Measurements from ENCODE around the gene FADS1. TPM values are rescaled to one million over a fixed set of nuclear protein-coding genes. Genes with fewer than 3 reads are reported as not detected.

Gene FADS1
- total RNA-seq, 2 experiments from 2014 or later: 18.3 to 19.1 TPM

DNA sequence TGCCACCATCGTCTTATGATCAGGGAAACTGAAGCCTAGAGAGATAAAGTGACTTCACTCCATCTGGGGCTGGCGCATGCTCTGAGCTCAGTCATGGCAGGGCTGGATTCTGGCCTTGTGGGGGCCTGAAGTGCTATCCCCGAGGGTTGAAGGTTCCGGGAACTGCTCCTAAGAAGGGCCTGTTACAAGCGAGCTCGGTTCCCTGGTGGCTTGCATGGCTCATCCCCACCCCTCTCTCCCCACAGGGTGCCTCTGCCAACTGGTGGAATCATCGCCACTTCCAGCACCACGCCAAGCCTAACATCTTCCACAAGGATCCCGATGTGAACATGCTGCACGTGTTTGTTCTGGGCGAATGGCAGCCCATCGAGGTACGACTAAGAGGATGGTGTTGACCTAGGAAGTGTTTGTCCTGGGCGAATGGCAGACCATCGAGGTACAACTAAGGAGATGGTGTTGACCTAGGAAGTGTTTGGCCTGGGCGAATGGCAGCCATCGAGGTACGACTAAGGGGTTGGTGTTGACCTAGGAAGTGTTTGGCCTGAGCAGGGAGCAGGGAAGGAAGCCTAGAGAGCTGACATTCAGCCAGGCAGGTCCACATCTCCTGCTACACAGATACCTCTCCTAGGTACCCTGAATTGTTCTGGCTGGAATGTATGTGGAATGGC, 31.2 kb upstream of the FADS1 start:
- POLR2A ChIA-PET: no interaction called here
- CTCF ChIA-PET: no interaction called here

DNA sequence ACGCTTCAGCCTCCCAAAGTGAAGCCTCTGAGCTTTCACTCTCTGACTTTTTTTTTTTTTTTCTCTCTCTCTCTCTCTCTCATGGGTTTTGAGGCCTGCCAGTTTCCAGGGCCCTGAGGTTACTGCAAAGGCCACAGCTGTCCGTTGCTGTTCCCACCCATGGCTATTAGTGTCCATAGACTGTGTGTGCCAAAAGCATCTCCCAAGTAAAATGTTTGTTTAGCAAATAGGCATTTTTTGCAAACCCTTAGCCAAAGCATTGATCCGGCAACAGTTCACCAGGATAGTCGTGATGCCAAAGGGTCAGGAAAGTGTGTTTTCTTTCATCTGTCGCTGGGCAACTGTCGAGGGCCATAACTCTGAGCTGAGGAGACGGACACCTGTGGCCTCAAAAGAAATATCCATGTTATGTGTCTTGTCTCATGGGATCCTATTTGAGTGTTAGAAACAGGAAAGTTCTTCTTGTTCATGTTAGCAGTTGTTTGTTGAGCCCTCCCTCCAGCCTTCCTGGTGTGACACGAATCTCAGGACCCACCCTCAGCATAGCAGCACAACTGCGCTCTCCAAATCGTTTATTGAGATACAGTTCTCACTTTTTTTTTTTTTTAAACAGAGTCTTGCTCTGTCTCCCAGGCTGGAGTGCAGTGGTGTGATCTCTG, 29.7 kb upstream of the FADS1 start:
- ChIA-PET POLR2A (no interaction called here), CTCF (interaction anchor here (0.8 to 1.2 kb wide), 2 partner anchors 24 to 235 kb away, joined by 3 read pairs; no protein-coding TSS in a partner anchor)

DNA sequence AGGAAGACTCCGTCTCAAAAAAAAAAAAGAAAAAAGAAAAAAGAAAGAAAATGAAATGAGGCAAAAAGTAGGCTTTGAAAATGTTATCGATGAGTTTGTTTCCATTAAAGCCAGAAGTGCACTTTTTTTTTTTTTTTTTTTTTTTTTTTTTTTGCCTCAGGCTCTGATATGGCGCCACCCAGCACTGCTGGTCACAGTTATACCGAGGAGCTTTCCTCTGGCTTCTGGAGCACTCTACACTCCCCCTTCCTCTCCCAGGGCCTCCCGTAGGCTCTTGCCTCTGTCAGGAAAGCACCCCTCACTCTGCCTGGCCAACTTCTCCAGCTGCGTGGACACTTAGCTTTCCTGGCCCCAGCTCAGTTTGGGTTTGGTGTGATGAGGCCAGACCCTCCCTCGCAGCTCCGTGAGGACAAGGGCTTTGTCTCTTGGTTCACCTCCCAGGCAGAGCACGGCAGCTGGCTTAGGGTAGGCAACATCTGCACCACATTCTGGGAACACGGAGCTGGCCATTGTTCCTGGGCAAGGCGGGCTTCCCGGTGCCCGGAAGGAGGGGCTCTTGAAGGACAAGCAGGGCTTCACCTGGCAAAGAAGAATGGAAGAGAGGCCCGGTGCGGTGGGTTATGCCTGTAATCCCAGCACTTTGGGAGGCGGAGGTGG, 28.2 kb upstream of the FADS1 start:
- POLR2A ChIA-PET: no interaction called here

DNA sequence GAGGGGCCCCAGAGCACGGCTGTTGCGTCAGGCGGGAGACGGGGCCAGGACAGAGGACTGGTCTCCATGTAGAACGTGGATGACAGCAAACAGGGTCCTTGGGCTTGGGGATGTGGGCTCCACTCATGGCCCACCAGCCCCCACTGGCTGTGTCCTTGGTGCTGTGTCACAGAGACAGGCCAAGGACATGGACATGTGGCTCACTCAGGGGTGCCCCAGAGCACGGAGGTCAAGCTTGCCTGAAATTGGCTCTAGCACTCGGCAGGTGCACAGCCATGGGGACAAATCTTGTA, 25.7 kb upstream of the FADS1 start:
- CTCF ChIA-PET: no interaction called here
- POLR2A ChIA-PET: no interaction called here

More for the DNA sequence above, 28.2 kb upstream of the FADS1 start:
- CTCF ChIA-PET: interaction anchor here (0.7 to 1.2 kb wide), 2 partner anchors 26 to 1040 kb away, joined by 3 to 6 read pairs; no protein-coding TSS in a partner anchor

DNA sequence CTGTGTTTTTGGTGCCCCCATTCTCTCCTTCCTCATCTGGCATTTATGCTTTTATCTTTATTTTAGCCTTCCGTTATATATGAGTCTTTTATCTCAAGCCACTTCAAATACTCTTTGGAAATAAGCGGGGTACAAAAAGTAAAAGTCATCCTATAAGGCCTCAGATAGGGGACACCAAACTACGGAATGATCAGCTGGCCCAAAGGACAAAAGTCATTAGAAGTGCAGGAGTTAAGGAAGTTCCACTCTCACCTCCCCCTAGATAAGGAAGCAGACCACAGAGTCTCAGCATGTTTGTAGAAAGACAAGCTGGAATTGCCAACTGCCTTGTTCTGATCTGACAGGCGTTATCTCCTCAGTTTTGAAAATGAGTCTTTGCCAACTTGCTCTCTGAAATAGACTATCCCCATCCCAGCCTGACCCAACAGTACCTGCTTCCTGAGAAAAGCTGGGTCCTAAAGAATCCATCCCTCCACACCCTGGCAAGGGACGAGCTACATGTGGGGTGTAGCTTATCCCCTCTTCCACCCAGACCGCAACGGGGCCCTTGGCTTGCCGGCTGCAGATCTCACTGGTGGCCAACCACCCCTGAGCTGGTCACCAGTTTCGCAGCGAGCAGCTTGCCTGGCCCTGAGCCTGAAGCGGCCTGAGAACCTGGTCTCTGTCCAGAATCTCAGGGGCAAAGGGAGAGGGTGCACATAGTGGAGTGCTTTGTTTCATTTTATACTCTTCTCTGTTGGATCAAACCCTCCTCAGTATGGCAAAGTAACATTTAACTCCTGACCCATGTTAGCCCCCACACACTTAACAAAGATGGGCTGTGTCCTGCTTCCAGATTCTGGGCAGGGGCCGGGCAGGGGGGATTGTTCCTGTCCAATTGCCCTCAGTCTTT, 25.1 kb upstream of the FADS1 start:
- ChIA-PET POLR2A (interaction anchor here (0.7 kb wide), 1 partner anchor 55 kb away, joined by 3 read pairs; no protein-coding TSS in a partner anchor), CTCF (no interaction called here)

DNA sequence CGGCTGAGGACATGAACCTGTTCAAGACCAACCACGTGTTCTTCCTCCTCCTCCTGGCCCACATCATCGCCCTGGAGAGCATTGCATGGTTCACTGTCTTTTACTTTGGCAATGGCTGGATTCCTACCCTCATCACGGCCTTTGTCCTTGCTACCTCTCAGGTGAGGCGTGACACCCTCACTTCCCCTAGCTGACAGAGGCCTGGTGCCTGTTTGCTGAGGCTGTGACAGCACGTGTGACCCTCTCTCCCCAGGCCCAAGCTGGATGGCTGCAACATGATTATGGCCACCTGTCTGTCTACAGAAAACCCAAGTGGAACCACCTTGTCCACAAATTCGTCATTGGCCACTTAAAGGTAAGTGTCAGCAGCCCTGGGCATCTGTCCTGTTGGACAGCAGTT, 23.6 kb upstream of the FADS1 start:
- POLR2A ChIA-PET: no interaction called here
- CTCF ChIA-PET: interaction anchor here (0.6 to 0.9 kb wide), 2 partner anchors 43 to 93 kb away, joined by 4 to 5 read pairs; no protein-coding TSS in a partner anchor

DNA sequence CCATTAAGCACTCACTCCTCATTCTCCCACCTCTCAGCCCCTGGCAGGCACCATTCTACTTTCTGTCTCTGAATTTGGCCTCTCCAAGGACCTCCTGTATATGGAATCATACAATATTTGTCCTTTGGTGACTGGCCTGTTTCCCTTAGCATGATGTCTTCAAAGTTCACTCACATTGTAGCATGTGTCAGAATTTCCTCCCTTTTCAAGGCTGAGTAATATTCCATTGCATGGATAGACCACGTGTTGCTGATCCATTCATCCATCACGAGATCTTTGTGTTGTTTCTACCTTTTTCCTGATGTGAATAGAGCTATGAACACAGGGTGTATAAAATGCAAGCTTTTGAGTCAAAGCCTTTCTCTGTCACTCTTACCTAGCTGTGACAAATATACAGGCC, 22.9 kb upstream of the FADS1 start:
- POLR2A ChIA-PET: no interaction called here
- CTCF ChIA-PET: no interaction called here

DNA sequence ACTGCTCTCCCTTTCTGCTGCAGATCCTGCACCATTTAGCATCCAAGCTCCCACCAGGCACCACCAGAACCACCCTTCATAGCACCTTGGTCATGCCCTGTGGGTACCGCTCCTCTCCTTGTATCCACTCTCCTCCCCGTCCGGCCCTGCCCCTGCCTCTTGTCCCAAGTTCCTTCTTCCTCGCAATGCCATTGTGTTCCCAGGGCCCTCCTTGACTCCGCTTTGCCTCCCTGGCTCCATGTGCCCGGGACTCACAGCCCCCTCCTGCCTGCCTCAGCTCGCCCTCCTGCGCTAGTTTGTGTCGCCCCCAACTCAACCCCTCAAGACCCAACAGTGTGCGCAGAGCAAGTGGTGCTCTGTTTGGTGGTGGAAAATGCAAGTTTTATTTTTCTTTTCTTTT, 22.1 kb upstream of the FADS1 start:
- CTCF ChIA-PET: no interaction called here
- POLR2A ChIA-PET: no interaction called here

DNA sequence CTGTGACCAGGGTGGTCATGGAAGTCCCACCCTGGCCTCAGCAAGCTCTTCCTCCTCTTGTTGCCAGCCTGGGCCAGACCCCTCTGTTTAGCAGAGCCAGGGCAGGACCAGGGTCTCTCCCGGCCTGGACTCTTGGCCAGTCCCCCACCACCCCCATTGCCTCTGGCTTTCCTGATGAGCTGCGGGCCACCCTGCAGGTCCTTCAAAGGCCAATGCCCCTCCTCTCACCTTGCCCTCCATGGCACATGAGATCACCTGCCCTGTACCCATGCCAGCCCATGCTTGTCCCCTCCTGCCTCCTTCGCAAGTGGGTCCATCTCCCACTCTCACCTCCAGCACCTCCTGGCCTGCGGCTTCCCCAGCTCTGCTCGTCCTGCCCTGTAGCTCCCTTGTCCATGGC, 21.7 kb upstream of the FADS1 start:
- CTCF ChIA-PET: no interaction called here
- POLR2A ChIA-PET: no interaction called here

DNA sequence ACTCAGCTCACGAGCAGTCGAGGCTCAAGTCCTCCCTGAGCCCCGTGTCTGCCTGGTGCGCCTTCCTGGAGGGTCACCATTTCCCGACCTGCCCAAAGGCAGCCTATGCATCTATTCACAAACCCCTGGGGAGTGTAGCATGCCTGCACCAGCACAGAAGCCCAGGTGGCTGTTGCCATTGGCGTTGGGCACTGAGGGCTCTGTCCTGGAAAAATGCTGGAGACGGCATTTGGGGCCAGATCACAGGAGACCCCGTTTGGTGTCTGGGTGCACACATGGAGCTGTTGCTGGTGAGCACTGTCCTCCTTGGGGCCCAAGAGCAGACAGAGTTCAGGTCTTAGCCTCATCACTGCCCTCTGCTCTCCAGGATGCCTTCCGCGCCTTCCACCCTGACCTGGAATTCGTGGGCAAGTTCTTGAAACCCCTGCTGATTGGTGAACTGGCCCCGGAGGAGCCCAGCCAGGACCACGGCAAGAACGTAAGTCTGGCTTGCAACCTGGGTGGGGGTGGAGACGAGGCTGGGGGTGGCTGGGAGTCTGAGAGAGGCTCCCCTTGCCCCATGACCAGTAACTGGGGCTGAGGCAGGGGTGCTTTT, 20.7 kb upstream of the FADS1 start:
- POLR2A ChIA-PET: no interaction called here
- CTCF ChIA-PET: no interaction called here

DNA sequence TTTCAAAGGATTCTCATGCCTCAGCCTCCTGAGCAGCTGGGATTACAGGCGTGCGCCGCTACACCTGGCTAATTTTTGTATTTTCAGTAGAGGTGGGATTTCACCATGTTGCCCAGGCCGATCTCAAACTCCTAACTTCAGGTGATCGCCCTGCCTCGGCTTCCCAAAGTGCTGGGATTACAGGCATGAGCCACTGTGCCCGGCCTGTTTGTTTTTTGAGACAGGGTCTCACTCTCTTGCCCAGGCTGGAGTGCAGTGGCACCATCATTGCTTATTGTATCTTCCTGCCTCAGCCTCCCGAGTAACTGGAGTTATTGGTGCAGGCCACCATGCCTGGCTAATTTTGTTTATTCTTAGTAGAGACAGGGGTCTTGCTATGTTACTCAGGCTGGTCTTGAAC, 19.4 kb upstream of the FADS1 start:
- ChIA-PET POLR2A (no interaction called here), CTCF (no interaction called here)

DNA sequence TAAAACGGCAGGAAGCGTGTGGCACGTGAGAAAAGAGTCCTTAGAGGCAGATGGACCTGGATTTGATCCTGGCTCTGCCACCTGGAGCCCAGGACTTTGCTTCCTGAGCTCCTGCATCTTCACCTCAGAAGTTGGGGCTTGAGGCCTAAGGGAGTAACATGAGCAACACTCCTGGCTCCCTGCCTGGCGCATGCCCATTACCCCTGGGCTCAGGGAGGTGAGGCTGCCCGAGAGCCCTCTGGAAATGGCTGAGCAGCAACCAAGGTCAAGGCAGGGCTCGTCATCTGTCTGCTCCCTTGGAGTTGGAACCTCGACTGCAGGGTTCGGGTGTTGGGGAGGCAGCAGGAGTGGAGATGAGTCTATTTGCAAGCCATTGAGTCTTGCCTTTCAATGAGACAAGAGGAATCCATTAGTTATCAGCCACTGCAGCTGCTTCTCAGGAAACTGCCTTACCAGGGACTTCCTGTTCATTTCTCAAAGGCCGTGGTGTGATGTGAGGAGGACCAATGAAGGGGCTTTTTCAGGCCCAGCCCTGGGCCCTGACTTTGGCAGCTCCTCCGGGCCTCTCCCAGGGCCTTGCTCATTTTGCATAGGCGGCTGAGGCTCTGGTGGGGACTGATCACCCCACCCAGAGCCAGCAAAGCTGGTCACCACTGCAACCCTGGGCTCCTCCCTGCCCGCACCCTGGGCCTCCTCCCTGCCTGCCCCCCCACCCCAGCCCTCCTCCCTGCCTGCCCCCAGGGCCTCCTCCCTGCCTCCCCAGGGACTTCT, 17.7 kb upstream of the FADS1 start:
- POLR2A ChIA-PET: no interaction called here
- CTCF ChIA-PET: interaction anchor here (1.1 to 1.4 kb wide), 3 partner anchors 37 to 248 kb away, joined by 4 to 5 read pairs (median 4); no protein-coding TSS in a partner anchor

DNA sequence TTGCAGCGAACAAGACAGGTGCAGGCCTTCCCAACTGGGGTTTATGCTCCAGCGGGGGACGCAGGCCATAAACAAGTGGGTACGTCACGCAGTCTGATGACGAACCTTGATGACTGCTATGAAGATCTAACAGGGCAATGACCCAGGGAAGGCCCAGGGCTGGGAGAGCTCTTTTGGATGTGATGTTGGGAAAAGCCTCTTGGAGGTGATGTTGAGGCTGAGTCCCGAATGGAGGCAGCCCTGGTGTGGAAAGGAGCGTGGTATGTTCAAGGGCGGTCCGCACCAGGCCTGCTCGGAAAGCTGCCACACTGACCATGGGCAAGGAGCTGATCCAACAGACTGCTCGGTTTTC, 17.1 kb upstream of the FADS1 start:
- ChIA-PET POLR2A (no interaction called here), CTCF (interaction anchor here (1.1 to 1.4 kb wide), 2 partner anchors 36 to 248 kb away, joined by 4 read pairs; no protein-coding TSS in a partner anchor)

DNA sequence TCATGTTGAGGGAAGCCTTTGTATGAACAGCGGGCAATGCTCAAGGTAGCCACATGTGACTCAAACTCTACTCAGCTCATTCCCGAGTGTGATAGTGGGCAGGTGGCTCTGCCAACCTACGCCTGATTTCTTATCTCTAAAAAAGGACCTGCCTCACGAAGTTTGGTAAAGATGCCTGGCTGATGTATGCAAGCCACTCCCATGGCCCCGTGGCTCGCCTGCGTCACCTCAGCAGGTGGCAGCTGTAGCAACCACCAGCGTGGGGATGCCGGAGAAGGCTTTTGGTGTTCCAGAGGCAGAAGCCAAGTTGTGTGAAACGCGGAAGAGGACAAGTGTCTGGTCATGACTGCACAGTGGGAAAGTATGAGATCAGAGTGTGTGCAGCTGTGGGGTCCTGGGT, 16.7 kb upstream of the FADS1 start:
- ChIA-PET CTCF (interaction anchor here (1.1 kb wide), 1 partner anchor 36 kb away, joined by 4 read pairs; no protein-coding TSS in a partner anchor), POLR2A (no interaction called here)

DNA sequence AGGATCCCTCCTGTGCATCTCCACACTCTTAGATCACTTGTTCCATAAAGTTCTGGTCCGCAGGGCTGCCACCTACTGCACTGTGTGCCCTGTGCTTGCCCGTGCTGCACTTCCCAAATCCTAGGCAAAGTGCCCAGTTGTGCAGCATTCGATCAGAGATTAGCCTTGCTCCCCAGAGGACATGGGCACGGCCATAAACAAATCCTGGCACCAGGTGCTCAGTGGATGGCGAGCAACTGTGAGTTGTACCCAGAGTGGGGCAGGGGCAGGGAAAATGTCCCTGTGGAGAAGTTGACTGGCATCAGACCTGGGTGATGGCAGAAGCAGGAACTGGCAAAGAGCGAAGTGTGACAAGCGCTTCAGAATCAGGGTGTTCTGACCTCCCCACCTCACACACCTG, 16.0 kb upstream of the FADS1 start:
- CTCF ChIA-PET: no interaction called here

DNA sequence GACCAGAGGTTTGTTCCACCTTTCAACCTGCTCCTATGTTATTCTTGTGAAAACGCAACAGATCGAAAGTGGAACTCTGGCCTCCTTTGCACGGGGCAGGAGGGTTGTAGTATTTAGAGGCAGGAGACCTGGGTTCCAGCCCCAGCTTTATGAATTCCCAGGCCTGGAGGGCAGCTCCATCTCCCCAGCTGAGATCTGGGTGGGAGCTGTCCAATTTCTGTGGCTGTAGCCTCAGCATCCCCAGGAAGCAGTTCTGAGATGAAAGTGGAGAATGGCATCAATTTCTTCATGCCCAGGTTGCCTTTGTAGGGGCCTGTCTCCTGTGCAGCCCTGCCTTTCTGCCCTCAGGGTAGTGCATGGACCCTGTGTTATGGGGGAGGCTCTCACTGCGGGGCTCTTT, 15.4 kb upstream of the FADS1 start:
- POLR2A ChIA-PET: no interaction called here
- CTCF ChIA-PET: no interaction called here

More for the DNA sequence above, 16.0 kb upstream of the FADS1 start:
- POLR2A ChIA-PET: no interaction called here

DNA sequence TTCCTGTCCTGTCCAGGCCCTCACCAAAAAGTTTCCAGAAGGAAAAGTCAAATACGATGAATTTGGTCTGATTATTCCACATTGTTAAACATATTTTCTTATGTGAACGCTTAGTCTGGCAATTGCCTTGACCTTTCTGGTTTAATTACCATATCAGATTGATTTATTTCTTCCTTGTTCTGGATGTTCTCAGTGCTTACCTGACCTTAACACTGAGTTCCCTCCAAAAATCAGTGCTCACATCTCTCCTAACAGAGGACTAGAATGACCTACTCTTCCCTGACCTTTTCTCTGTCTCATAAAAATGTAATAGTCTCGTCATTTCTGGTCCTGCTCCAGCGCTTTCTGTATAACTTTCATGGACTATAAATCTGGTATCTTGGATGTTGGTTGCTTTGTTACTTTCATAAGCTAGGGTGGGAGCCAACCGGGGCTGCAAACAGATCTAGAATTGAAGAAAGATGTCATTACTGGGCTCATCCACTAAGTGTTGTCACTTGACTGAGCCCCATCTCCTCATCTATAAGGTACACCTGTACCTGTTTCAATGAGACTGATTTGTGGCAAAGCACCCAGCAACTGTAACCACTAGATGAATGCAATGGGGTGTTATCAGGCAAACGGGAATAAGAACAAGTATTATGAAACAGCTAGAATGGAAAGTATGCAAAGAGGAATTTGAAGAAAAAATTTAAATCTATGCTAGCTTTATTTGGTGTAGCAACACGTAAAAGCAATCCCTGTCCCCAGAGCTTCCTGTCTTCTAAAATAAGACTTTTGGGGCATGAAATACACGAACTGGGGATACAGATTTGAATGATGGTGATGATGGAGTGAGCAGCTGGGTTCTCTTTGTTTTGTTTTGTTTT, 13.7 kb upstream of the FADS1 start:
- ChIA-PET POLR2A (no interaction called here), CTCF (no interaction called here)

DNA sequence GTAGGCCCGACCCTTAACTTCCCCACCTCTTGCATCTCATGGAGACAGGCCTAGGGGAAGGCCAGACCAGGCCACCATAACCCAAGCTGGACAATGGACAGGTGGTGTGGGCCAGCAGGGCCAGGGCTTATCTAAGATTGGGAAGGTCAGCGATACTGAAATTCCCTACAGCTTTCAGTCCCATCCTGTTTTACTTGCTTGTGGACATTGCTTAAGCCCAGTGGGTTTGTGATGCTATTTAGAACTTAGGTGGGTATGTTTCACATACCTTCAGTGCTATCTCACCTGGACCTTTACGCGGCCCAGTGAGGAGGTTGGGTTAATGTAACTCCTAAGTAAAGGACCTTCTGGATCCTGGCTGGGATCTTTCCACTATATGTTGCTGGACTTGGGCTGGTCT, 13.0 kb upstream of the FADS1 start:
- POLR2A ChIA-PET: no interaction called here
- CTCF ChIA-PET: interaction anchor here (1.1 kb wide), 1 partner anchor 15 kb away, joined by 3 read pairs; no protein-coding TSS in a partner anchor
